Myometrial cell (primary cell): ENCODE measurements around the gene NPR3. TPM values are rescaled to one million over a fixed set of nuclear protein-coding genes. Genes with fewer than 3 reads are reported as not detected.

ENCODE experiments used
- total RNA-seq: library from RNA; depleted of rRNA; stranded (reverse); fragments of >200 nt; gene quantifications from 2 replicates; pipeline ENCODE4 v1.2.3, GENCODE V29; 2015

NPR3 gene, protein sequence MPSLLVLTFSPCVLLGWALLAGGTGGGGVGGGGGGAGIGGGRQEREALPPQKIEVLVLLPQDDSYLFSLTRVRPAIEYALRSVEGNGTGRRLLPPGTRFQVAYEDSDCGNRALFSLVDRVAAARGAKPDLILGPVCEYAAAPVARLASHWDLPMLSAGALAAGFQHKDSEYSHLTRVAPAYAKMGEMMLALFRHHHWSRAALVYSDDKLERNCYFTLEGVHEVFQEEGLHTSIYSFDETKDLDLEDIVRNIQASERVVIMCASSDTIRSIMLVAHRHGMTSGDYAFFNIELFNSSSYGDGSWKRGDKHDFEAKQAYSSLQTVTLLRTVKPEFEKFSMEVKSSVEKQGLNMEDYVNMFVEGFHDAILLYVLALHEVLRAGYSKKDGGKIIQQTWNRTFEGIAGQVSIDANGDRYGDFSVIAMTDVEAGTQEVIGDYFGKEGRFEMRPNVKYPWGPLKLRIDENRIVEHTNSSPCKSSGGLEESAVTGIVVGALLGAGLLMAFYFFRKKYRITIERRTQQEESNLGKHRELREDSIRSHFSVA
- total RNA-seq = 0.58 and 4.6 TPM in 2 replicates

DNA sequence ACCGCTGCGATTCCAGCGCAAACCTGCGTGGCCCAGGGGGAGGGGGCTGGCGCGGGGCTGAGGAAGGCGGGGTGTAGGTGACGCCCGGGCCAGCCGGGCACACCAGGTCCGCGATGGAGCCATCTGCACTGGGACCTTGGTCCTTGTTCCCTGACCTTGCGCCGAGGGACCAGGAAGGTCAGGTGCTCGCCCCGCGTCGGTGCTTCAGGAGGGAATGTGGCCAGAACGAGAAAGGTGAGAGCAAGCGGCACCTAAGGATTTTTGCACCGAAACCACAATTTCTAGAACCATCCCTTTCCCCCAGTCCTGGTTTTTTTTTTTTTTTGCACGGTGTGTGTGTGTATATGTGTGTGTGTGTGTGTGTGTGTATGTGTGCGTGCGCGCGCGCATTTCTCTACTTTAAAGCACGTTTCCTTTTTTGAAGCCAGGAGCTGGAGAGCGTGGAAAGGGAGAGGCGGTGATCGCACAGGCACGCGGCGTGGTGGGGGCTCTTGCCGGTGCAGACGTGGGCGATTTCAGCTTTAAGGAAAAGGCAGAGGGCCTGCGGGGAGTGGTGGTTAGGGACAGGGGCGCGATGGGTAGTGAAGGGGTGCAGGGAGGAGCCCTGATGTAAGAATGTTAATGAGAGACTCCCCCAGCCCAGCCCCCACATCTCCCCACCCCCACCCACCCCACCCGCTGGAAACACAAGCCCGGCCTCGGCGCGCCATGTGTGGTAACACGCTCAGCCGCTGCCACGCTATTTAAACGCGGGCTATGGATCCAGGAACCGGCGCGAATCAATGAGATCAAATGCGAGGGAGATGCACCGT is at the start of gene NPR3:
TSS of gene NPR3 (plus strand) at position 772 of the 812 bp plus-strand sequence. CDS start 456 bp downstream, outside the sequence.

Other genes with a start within 250 kb of the NPR3 start
- gene SUB1, start 125.8 kb upstream of the NPR3 start, total RNA-seq = 261 and 301 TPM in 2 replicates